GM21723 (cell line): ENCODE data around the gene NXN.
"Not testable (repeated sequence)": the region's sequence is repeated elsewhere in the genome, so short reads cannot be mapped to it uniquely, and the experiment has no call there.

Experiments
- ATAC-seq: cut with Tn5 transposase; IDR thresholded peaks from one replicate; pipeline ENCODE4 v1.9.1; 2021; ENCODE audit warnings: mild to moderate bottlenecking, moderate library complexity; ENCODE audit not compliant: unreplicated experiment

The NXN gene

GRCh38 chr17:1007310-1008007 lies 27.9 kb upstream of the NXN start:
- no peak for ATAC-seq

GRCh38 chr17:1006054-1006453 lies 26.5 kb upstream of the NXN start:
- ATAC-seq = no peak

- ATAC-seq = no peak
Measured at GRCh38 chr17:1005361-1005946, 25.9 kb upstream of the NXN start.

GRCh38 chr17:1004769-1005295 lies 25.3 kb upstream of the NXN start:
- no peak for ATAC-seq

GRCh38 chr17:1003972-1004768 lies 24.6 kb upstream of the NXN start:
- no peak for ATAC-seq

GRCh38 chr17:1003633-1003971 lies 24.0 kb upstream of the NXN start:
- ATAC-seq = no peak

- ATAC-seq = no peak
Measured at GRCh38 chr17:1002771-1003555, 23.4 kb upstream of the NXN start.

GRCh38 chr17:1002412-1002753 lies 22.8 kb upstream of the NXN start:
- ATAC-seq = no peak

- ATAC-seq = no peak
Measured at GRCh38 chr17:1001640-1002411, 22.2 kb upstream of the NXN start.

- ATAC-seq = no peak
Measured at GRCh38 chr17:1000597-1001461, 21.3 kb upstream of the NXN start.

- ATAC-seq = no peak
Measured at GRCh38 chr17:998111-998510, 18.5 kb upstream of the NXN start.

- ATAC-seq = peak; percentile 89
Measured at GRCh38 chr17:996554-997344, 17.2 kb upstream of the NXN start, which contains the start of gene TIMM22. Gene TIMM22, plus strand, starts transcription at chr17:997129. Its CDS starts 14 bp downstream, at chr17:997143.

- ATAC-seq = not testable (repeated sequence)
Measured at GRCh38 chr17:995324-995723, 15.7 kb upstream of the NXN start.

GRCh38 chr17:992933-993332 lies 13.4 kb upstream of the NXN start:
- ATAC-seq = no peak

- ATAC-seq = no peak
Measured at GRCh38 chr17:988561-988960, 9.0 kb upstream of the NXN start.

GRCh38 chr17:987931-988330 lies 8.4 kb upstream of the NXN start:
- no peak for ATAC-seq

GRCh38 chr17:986322-986929 lies 6.8 kb upstream of the NXN start:
- ATAC-seq = no peak

GRCh38 chr17:983921-984320 lies 4.3 kb upstream of the NXN start:
- ATAC-seq = no peak
